CD4-positive, CD25-positive, alpha-beta regulatory T cell (primary cell): ENCODE measurements around the gene STK39. TPM values are rescaled to one million over a fixed set of nuclear protein-coding genes. Genes with fewer than 3 reads are reported as not detected.

Experiments
- polyA plus RNA-seq, 4 donors: library from polyadenylated mRNA; unstranded; fragments of 300-500 nt; fragmentation: Illumina TruSeq; gene quantifications; one replicate each; pipeline ENCODE4 v1.2.3, GENCODE V29; 2021
- total RNA-seq: library from RNA; stranded (reverse); gene quantifications from one replicate; pipeline ENCODE4 v1.2.3, GENCODE V29; 2022

Gene STK39
- total and polyA plus RNA-seq, 5 donors from 2014 or later, result 4.4 to 27.2 (median 7.6) TPM

Other genes starting within 250 kb of the STK39 start
- 5.2 TPM for gene CERS6, start 208.7 kb upstream of the STK39 start, total RNA-seq
- 1 to 10 TPM; 1.3 to 5.3 (median 2.5) TPM for gene CERS6, start 208.7 kb upstream of the STK39 start, polyA plus RNA-seq